Neural crest cell (in vitro differentiated cells): Measurements from ENCODE around the gene C2orf49. TPM values are rescaled to one million over a fixed set of nuclear protein-coding genes. Genes with fewer than 3 reads are reported as not detected.

ENCODE experiments used
- DNase-seq: peaks from one replicate; pipeline ENCODE4 v3.0.0; 2021; ENCODE audit warnings: low read depth, mixed read lengths, low spot score
- H3K27ac Mint-ChIP-seq: one replicate; pipeline ENCODE4 v1.8.0; 2021; ENCODE audit warnings: mild to moderate bottlenecking, mixed read lengths; ENCODE audit not compliant: unreplicated experiment
- H3K27me3 Mint-ChIP-seq: 2 replicates; pipeline ENCODE4 v1.8.0; 2021; ENCODE audit warnings: low read depth, mild to moderate bottlenecking, mixed read lengths
- H3K36me3 Mint-ChIP-seq: 2 replicates; pipeline ENCODE4 v1.8.0; 2021; ENCODE audit warnings: low read depth, mild to moderate bottlenecking, mixed read lengths
- H3K4me1 Mint-ChIP-seq: 2 replicates; pipeline ENCODE4 v1.8.0; 2021; ENCODE audit warnings: mixed read lengths
- H3K4me3 Mint-ChIP-seq: one replicate; pipeline ENCODE4 v1.8.0; 2021; ENCODE audit warnings: mild to moderate bottlenecking, mixed read lengths
- H3K9me3 Mint-ChIP-seq: 2 replicates; pipeline ENCODE4 v1.8.0; 2021; ENCODE audit warnings: mixed read lengths
- total RNA-seq: library from RNA; stranded (reverse); gene quantifications from 2 replicates; pipeline ENCODE4 v1.2.1, GENCODE V29; 2021
- TF ChIP-seq, protein P1 (sequence below): fragments of 200-600 bp; sonication (generic); conservative IDR thresholded peaks from 2 replicates; pipeline ENCODE4 v1.5.0; 2021; ENCODE audit warnings: antibody characterized with exemption, mild to moderate bottlenecking

Gene C2orf49
- total RNA-seq, 1 donor from 2014 or later, result 19.9 TPM

DNA sequence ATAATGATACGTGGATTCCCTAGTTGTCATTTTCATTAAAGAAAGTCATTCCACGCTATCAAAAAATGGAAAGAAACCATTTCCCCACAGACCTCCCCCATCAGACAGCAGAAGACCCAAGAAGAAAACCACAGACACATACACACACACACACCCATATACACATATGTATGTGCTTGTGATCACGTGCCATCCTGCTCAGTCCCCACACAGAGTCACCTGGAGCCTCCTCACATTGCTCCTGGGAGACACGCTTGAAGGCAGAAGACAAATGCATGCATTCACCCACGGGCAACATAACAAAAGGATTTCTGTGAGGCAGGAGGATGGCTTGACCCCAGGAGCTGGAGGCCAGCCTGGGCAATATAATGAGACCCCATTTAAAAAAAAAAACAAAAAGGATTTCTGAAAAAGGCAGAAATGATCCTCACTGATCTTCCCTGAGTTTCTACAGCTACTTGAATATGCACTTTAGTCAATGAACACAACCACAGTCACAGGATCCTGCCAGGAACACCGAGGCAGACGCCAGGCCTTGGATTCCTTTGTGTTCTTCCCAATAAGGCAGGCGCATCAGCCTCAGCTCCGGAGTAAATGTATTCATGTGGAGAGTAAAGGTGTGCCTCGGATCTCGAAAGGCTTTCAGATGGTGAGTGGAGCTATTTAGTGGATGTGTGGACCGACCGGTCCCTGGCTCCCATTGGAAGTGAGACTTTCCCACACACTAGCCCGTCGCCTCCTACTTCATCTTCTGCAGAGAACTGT, 28.8 kb upstream of the C2orf49 start:
- Mint-ChIP-seq H3K9me3 (no peaks in the 10 kb centered on the region), H3K4me1 (peaks cover 25% of the 10 kb centered on the region), H3K36me3 (peaks cover 11% of the 10 kb centered on the region), H3K27me3 (no peaks in the 10 kb centered on the region), H3K4me3 (no peak overlapping the region), H3K27ac (peak overlapping the region; percentile 15)
- TF ChIP-seq, protein P1, sequence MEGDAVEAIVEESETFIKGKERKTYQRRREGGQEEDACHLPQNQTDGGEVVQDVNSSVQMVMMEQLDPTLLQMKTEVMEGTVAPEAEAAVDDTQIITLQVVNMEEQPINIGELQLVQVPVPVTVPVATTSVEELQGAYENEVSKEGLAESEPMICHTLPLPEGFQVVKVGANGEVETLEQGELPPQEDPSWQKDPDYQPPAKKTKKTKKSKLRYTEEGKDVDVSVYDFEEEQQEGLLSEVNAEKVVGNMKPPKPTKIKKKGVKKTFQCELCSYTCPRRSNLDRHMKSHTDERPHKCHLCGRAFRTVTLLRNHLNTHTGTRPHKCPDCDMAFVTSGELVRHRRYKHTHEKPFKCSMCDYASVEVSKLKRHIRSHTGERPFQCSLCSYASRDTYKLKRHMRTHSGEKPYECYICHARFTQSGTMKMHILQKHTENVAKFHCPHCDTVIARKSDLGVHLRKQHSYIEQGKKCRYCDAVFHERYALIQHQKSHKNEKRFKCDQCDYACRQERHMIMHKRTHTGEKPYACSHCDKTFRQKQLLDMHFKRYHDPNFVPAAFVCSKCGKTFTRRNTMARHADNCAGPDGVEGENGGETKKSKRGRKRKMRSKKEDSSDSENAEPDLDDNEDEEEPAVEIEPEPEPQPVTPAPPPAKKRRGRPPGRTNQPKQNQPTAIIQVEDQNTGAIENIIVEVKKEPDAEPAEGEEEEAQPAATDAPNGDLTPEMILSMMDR, result no peak
- DNase-seq, result no peak

DNA sequence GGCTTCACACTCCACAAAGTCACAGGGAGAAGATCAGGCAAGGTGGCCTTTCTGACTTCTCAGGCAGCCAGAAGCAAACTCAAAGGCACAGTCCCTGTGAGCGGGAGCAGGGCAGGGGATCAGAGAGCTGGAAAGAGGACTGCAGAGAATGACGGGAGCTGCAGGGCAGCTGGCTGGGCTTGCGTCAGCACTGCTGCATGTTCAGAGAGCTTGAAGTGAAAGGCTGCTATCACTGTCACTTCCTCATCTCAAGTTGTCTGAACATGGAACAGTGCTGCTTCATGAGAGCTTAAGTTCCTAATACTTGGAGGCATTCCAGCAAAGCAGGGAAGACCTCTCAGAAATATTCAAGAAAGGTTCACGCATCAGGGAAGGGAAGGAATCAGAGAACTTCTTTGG, 28.2 kb upstream of the C2orf49 start:
- H3K4me1 Mint-ChIP-seq, result peaks cover 25% of the 10 kb centered on the region
- TF ChIP-seq, protein P1, result no peak
- no peaks in the 10 kb centered on the region for H3K27me3 Mint-ChIP-seq
- H3K36me3 Mint-ChIP-seq, result peaks cover 11% of the 10 kb centered on the region
- no peaks in the 10 kb centered on the region for H3K9me3 Mint-ChIP-seq
- peak overlapping the region; percentile 15 for H3K27ac Mint-ChIP-seq
- no peak for DNase-seq
- no peak overlapping the region for H3K4me3 Mint-ChIP-seq

DNA sequence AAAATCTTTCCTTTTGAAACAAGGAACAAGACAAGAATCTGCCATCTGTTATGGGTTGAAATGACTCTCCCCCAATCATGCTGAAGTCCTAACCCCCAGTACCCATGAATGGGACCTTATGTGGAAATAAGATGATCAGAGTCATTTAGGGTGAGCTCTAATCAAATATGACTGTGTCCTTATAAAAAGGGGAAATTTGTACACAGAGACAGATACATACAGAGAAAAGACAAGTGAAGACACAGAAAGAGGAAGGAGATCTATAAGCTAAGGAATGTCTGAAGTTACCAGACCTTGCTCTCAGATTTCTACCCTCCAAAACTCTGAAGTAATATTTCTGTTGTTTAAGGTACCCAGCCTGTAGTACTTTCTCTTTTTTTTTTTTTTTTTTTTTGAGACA, 23.5 kb upstream of the C2orf49 start:
- H3K9me3 Mint-ChIP-seq, result no peaks in the 10 kb centered on the region
- TF ChIP-seq, protein P1, result no peak
- H3K4me1 Mint-ChIP-seq, result peaks cover 12% of the 10 kb centered on the region
- H3K4me3 Mint-ChIP-seq, result no peak overlapping the region
- DNase-seq, result no peak
- peaks cover under 1% of the 10 kb centered on the region for H3K36me3 Mint-ChIP-seq
- H3K27me3 Mint-ChIP-seq, result no peaks in the 10 kb centered on the region
- no peak overlapping the region for H3K27ac Mint-ChIP-seq

DNA sequence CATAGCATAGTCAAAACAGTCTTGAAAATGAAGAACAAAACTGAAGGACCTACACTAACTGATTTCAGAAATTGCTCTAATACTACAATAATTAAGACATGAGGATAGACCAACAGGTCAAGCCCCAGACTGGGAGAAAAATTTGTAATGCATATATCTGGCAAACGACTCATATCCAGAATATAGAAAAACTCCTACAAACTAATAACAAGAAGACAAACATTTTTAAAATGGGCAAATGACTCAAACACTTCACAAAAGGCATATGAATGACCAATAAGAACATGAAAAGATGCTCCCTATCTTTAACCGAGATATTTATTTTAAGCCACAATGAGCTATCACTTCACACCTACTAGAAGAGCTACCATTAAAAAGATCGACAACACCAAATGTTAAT, 22.0 kb upstream of the C2orf49 start:
- TF ChIP-seq, protein P1, result no peak
- no peak overlapping the region for H3K4me3 Mint-ChIP-seq
- no peak overlapping the region for H3K27ac Mint-ChIP-seq
- no peaks in the 10 kb centered on the region for H3K36me3 Mint-ChIP-seq
- no peaks in the 10 kb centered on the region for H3K27me3 Mint-ChIP-seq
- peaks cover 3% of the 10 kb centered on the region for H3K4me1 Mint-ChIP-seq
- no peaks in the 10 kb centered on the region for H3K9me3 Mint-ChIP-seq
- no peak for DNase-seq

DNA sequence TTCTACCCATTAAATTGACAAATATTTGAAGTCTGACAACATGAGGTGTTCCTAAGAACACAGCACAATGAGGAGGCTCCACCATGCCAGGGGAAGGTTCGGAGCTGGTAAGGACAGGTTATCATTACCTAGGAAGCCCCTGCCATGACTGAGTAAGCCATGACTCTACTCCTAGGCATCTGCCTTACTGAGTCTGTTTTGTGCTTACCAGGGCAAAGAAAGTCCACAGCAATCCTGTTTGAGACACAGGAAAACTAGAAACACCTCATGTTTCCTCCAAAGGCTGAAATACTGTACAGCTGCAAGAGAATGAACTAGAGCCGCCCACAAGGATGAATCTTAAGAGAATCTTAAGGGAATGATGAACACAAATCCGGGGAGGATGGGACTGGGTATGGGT, 19.4 kb upstream of the C2orf49 start:
- H3K4me1 Mint-ChIP-seq, result peaks cover 3% of the 10 kb centered on the region
- no peak for DNase-seq
- H3K4me3 Mint-ChIP-seq, result no peak overlapping the region
- TF ChIP-seq, protein P1, result no peak
- H3K27me3 Mint-ChIP-seq, result no peaks in the 10 kb centered on the region
- no peak overlapping the region for H3K27ac Mint-ChIP-seq
- no peaks in the 10 kb centered on the region for H3K36me3 Mint-ChIP-seq
- H3K9me3 Mint-ChIP-seq, result no peaks in the 10 kb centered on the region
